Stimulated activated CD4-positive, alpha-beta T cell treated with anti-CD3 and anti-CD28 coated beads, Interleukin-15, amount 100 ng/mL, for 48 hours (primary cell): Measurements from ENCODE around the gene SLC25A53.
"Not testable (repeated sequence)": the region's sequence is repeated elsewhere in the genome, so short reads cannot be mapped to it uniquely, and the experiment has no call there.

Experiments
- DNase-seq, 2 donors: peaks; one replicate each; pipeline ENCODE4 v3.0.0-alpha.2; 2020; ENCODE audit warnings: low read depth in 2 of 2

SLC25A53 gene

GRCh38 chrX:104075778-104076445, 80.9 kb downstream of the SLC25A53 start, which contains the start of gene TMSB15C:
TMSB15C (minus strand) TSS chrX:104076236.
- not testable (repeated sequence) for DNase-seq

GRCh38 chrX:104062636-104063035, 94.2 kb downstream of the SLC25A53 start:
- not testable (repeated sequence) for DNase-seq

- DNase-seq = not testable (repeated sequence)
Measured at GRCh38 chrX:104054956-104055355, 101.9 kb downstream of the SLC25A53 start.
